ENCODE data around the gene REEP3. TPM values are rescaled to one million over a fixed set of nuclear protein-coding genes. Genes with fewer than 3 reads are reported as not detected.

Gene REEP3
- total RNA-seq, 3 donors from 2014 or later (not counting 1 experiment from before 2014, with no cell fraction given), result 4.6 to 10.2 (median 8.3) TPM

- Histone ChIP-seq H3K27me3 (ENCODE audit: control insufficient read depth, insufficient read depth, low read length) (no peaks in the 10 kb centered on the region), H3K4me3 (ENCODE audit: low read length) (no peak overlapping the region), H3K4me1 (ENCODE audit: control insufficient read depth, insufficient read depth, low read length) (no peaks in the 10 kb centered on the region), H3K9me3 (ENCODE audit: control insufficient read depth, insufficient read depth, low read length) (no peaks in the 10 kb centered on the region), H3K36me3 (ENCODE audit: control insufficient read depth, insufficient read depth, low read length) (peaks cover 11% of the 10 kb centered on the region), H3K27ac (ENCODE audit: low read length) (no peak overlapping the region)
- H3K9me3 Mint-ChIP-seq, result no peaks in the 10 kb centered on the region
- ATAC-seq (no peak), DNase-seq (no peak)
- H3K27ac Mint-ChIP-seq, result no peak overlapping the region
- 96% methylated on average over 4 of the region's 4 CpGs for WGBS (ENCODE audit: insufficient coverage)
- intact Hi-C loops (cut with micrococcal nuclease), result no loop called here
- no peak overlapping the region for H3K4me3 Mint-ChIP-seq
- no peaks in the 10 kb centered on the region for H3K27me3 Mint-ChIP-seq (ENCODE audit: low read depth in 2 of 2)
- H3K36me3 Mint-ChIP-seq, result no peaks in the 10 kb centered on the region
- TF ChIP-seq CTCF (IDR thresholded peaks at IDR 0.05), result no peak
- H3K4me1 Mint-ChIP-seq, result no peaks in the 10 kb centered on the region
Measured at GRCh38 chr10:63593576-63593975, 72.4 kb downstream of the REEP3 start.

- no peak overlapping the region for H3K4me3 Mint-ChIP-seq
- H3K36me3 Mint-ChIP-seq, result no peaks in the 10 kb centered on the region
- no peak overlapping the region for H3K27ac Mint-ChIP-seq
- no peak overlapping the region for H3K4me3 ChIP-seq (ENCODE audit: low read length)
- H3K9me3 ChIP-seq (ENCODE audit: control insufficient read depth, insufficient read depth, low read length), result no peaks in the 10 kb centered on the region
- TF ChIP-seq CTCF (IDR thresholded peaks at IDR 0.05), result no peak
- H3K36me3 ChIP-seq (ENCODE audit: control insufficient read depth, insufficient read depth, low read length), result peaks cover 11% of the 10 kb centered on the region
- H3K9me3 Mint-ChIP-seq, result no peaks in the 10 kb centered on the region
- H3K27me3 ChIP-seq (ENCODE audit: control insufficient read depth, insufficient read depth, low read length), result no peaks in the 10 kb centered on the region
- WGBS (ENCODE audit: insufficient coverage), result 92% methylated on average over 3 of the region's 3 CpGs
- intact Hi-C loops (cut with micrococcal nuclease), result no loop called here
- no peaks in the 10 kb centered on the region for H3K27me3 Mint-ChIP-seq (ENCODE audit: low read depth in 2 of 2)
- no peaks in the 10 kb centered on the region for H3K4me1 ChIP-seq (ENCODE audit: control insufficient read depth, insufficient read depth, low read length)
- DNase-seq, result no peak
- H3K27ac ChIP-seq (ENCODE audit: low read length), result no peak overlapping the region
- no peak for ATAC-seq
- no peaks in the 10 kb centered on the region for H3K4me1 Mint-ChIP-seq
Measured at GRCh38 chr10:63595072-63595471, 73.9 kb downstream of the REEP3 start.

GRCh38 chr10:63596924-63597323, 75.7 kb downstream of the REEP3 start:
- Mint-ChIP-seq H3K27me3 (ENCODE audit: low read depth in 2 of 2) (no peaks in the 10 kb centered on the region), H3K4me3 (no peak overlapping the region), H3K27ac (no peak overlapping the region), H3K4me1 (no peaks in the 10 kb centered on the region), H3K9me3 (no peaks in the 10 kb centered on the region), H3K36me3 (no peaks in the 10 kb centered on the region)
- intact Hi-C loops (cut with micrococcal nuclease), result no loop called here
- H3K4me1 ChIP-seq (ENCODE audit: control insufficient read depth, insufficient read depth, low read length), result no peaks in the 10 kb centered on the region
- no peaks in the 10 kb centered on the region for H3K27me3 ChIP-seq (ENCODE audit: control insufficient read depth, insufficient read depth, low read length)
- ATAC-seq (no peak), DNase-seq (no peak)
- H3K9me3 ChIP-seq (ENCODE audit: control insufficient read depth, insufficient read depth, low read length), result no peaks in the 10 kb centered on the region
- no peak overlapping the region for H3K4me3 ChIP-seq (ENCODE audit: low read length)
- H3K27ac ChIP-seq (ENCODE audit: low read length), result no peak overlapping the region
- H3K36me3 ChIP-seq (ENCODE audit: control insufficient read depth, insufficient read depth, low read length), result peaks cover 11% of the 10 kb centered on the region
- no peak for TF ChIP-seq CTCF (IDR thresholded peaks at IDR 0.05)
- 63% methylated on average over 4 of the region's 4 CpGs for WGBS (ENCODE audit: insufficient coverage)

GRCh38 chr10:63600540-63600939, 79.3 kb downstream of the REEP3 start:
- Histone ChIP-seq H3K4me1 (ENCODE audit: control insufficient read depth, insufficient read depth, low read length) (no peaks in the 10 kb centered on the region), H3K9me3 (ENCODE audit: control insufficient read depth, insufficient read depth, low read length) (no peaks in the 10 kb centered on the region), H3K27me3 (ENCODE audit: control insufficient read depth, insufficient read depth, low read length) (no peaks in the 10 kb centered on the region), H3K36me3 (ENCODE audit: control insufficient read depth, insufficient read depth, low read length) (peaks cover 8% of the 10 kb centered on the region), H3K4me3 (ENCODE audit: low read length) (no peak overlapping the region), H3K27ac (ENCODE audit: low read length) (no peak overlapping the region)
- H3K36me3 Mint-ChIP-seq, result no peaks in the 10 kb centered on the region
- no peaks in the 10 kb centered on the region for H3K9me3 Mint-ChIP-seq
- ATAC-seq, result no peak
- intact Hi-C loops (cut with micrococcal nuclease), result no loop called here
- 100% methylated on average over 1 of the region's 1 CpG for WGBS (ENCODE audit: insufficient coverage)
- no peaks in the 10 kb centered on the region for H3K27me3 Mint-ChIP-seq (ENCODE audit: low read depth in 2 of 2)
- DNase-seq, result no peak
- no peaks in the 10 kb centered on the region for H3K4me1 Mint-ChIP-seq
- no peak overlapping the region for H3K27ac Mint-ChIP-seq
- no peak for TF ChIP-seq CTCF (IDR thresholded peaks at IDR 0.05)
- H3K4me3 Mint-ChIP-seq, result no peak overlapping the region
